HG03575 (cell line): ENCODE results near the gene YARS1.

Source experiments
- ATAC-seq: cut with Tn5 transposase; IDR thresholded peaks from one replicate; pipeline ENCODE4 v1.9.1; 2021; ENCODE audit not compliant: unreplicated experiment, insufficient number of reproducible peaks, low FRiP score; ENCODE audit errors: extremely low read depth

Gene YARS1

DNA sequence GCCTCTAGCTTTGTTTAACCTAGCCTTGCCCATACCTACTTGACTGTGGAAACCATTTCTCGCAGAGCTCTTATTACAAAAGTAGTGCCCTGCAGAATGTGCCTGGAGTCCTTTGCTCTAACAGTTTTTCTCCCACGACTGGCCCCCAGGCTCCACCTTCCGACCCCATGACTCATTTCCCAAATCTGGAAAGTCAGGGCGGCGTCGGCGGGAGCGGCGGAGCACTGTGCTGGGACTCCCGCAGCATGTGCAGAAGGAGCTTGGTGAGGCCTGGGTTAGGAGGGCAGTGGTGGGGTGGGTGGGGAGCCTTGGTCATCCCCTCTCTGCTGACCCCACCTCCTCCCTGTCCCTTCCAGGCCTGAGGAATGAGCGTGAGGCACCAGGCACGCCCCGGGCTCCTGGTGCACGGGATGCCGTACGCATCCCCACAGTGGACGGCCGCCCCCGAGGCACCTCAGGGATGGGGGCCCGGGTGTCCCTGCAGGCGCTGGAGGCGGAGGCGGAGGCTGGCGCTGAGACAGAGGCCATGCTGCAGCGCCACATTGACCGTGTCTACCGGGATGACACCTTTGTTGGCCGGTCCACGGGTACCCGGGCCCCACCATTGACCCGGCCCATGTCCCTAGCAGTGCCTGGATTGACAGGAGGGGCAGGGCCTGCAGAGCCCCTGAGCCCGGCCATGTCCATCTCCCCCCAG, 47.5 kb downstream of the YARS1 start:
- no peak for ATAC-seq

DNA sequence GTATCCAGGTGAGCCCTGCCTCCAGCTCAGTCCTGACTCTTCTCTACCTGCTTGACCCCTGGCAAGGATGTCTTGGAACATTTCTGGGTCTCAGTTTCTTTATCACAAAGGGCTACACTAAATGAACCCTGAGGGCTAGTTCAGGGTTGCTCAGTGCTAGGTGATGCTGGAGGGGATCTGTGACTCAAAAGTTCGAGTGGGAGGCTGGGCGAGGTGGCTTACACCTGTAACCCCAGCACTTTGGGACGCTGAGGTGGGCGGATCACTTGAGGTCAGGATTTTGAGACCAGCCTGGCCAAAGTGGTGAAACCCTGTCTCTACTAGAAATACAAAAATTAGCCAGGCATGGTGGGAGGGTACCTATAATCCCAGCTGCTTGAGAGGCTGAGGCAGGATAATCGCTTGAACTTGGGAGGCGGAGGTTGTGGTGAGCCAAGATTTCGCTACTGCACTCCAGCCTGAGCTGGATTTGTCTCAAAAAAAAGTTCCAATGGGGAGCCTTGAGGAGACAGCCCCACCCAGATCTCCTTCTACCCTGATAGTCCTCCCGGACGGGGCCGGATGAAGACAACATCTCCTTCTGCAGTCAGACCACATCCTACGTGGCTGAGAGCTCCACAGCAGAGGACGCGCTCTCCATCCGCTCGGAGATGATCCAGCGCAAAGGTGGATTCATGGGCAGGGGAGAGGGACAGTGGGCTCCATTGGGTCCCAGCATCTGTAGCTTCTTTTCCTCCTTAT, 48.9 kb downstream of the YARS1 start:
- ATAC-seq = no peak

DNA sequence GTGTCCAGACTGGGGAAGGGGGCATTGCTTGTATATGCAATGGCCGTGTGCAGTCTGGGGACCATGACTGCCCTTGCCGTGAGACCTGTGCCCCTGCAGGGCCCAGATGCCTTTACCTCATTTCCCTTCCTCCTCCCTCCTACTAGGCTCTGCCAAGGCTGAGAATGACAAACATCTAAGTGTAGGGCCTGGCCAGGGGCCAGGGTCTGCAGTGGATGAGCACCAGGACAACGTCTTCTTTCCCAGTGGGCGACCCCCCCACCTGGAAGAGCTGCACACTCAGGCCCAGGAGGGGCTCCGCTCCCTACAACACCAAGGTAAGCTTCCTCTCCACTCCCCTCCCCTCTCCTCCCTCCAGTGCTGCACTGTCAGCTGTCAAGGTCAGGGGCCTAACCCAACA, 49.5 kb downstream of the YARS1 start:
- ATAC-seq = no peak

DNA sequence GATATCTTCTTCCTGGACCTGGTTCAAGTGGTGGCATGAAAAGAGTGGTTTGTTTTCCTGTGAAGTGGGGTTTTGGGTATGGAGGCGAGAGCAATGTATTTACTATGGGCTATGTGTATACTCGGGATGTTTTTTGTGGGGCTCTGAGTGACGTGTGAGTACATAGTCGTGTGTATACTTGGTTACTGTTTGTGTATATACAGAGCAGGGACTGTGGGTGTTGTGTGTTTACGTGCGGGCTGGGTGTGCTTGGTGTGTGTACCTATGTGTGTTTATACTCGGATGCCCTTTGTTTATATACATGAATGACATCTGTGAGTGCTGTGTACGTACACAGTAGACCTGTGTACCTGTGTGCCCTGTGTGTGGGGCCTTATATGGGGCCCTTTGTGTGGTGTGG, 50.0 kb downstream of the YARS1 start:
- no peak for ATAC-seq

DNA sequence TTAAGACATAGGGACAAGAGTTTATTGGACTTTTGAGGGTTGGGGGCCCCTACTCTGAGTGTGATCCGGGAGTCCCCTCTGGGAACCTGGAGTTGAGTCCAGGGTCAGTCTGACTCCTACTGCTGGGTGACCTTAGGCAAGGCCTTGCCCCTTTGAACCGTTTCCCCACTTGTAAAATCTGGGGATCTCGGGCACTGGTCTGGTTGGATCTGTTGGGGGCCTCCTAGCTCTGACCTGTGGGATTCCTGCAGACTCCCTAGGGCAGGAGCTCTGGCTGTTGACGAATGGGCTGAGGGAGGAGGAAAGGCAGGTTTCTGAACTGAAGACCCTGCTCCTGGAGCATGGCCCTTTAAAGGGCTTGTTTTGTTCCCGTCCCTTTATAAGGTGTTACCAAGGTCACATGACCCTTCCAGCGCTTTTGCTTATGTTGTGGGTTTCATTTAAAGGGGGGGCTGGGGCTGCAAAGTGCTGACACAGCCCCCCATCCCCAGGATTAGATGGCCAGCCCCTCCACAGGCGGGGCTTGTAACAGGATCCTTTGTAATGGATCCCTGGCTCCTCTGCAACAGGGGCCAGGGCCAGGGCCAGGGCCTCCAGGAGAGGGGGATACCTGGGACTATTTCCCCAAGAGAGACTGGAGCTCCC, 50.7 kb downstream of the YARS1 start:
- ATAC-seq = no peak

DNA sequence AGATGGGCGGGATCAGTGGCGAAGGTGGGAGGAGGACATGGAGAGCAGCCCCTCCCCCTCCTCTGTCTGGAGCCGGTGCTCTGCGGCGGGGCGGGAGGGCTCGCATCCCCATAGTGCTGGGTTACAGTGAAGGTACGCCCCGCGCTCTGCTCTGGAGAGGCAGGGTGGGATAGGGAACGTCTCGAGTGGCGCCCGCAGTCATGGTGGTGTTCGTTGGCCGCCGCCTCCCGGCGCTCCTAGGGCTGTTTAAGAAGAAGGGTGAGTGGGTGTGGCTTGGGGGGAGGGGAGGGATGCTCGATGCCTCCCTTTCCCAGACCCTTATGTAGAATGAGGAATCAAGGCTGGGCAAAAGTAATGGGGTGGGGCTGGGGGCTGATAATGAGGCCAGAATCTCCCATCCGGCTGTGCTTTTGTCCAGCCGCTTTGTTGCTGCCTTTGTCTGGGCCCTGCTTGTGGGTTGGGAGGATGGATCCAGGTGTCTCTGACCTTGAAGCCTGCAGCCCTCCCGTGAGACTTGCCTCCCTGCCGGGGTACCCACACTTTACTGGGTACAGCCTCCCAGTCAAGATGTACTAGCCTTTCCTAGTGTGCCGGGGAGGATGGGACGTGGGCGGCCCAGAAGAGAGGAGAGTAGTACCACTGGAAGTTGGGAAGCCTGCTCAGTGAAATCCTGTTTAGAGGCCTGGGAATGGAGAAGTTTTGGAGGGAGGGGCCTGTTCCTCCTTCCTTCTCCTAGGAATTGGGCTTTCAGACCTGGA, 51.4 kb downstream of the YARS1 start:
- ATAC-seq = no peak

DNA sequence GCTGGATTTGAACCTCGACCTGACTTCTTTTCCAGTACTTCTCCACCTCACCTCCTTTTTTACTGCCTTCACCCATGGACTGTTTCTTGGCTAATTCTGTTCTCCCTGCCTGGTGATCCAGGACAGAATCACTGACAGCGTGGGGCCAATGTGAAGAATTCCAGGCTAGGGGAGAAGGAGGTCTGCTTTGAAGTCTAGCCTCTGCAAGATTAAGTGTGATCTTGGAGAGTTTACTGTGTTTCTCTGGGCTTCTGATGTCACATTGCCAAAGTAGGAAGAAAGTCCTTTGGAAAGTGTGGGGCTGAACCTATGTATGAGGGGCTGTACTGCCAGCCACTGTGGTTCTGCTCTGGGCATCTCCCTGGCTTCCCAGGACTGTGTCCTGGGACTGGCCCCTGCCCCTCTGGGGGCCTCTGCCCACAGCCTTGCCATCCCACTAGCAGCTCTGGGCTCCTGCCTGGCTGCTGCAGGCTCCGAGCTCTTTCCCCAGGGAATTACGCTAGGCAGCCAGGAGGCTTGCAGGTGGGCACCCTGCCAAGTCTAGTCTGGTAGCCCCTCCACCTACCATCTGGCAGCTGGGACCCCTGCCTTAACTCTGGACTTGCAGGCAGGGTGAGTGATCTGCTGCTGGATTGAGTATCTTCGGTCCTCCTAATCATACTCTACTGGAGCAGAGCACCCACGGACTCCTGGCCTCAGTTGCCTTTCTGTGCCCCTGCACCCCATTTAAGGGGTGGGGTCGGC, 52.2 kb downstream of the YARS1 start:
- no peak for ATAC-seq

DNA sequence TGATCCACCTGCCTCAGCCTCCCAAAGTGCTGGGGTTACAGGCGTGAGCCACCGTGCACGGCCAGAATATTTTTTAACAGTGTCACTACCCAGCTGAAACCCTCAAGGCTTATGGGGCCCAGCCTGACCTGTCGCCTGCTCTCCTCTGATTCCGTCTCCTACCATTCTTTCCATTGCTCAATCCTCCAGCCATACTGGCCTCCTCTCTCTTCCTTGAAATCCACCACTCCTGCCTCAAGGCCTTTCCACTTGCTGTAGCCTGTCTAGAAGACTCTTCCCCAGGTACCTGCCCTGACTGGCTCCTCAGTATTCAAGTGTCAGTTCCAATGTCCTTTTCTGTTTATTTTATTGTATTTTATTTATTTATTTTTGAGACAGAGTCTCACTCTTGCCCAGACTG, 53.9 kb downstream of the YARS1 start:
- ATAC-seq = no peak

DNA sequence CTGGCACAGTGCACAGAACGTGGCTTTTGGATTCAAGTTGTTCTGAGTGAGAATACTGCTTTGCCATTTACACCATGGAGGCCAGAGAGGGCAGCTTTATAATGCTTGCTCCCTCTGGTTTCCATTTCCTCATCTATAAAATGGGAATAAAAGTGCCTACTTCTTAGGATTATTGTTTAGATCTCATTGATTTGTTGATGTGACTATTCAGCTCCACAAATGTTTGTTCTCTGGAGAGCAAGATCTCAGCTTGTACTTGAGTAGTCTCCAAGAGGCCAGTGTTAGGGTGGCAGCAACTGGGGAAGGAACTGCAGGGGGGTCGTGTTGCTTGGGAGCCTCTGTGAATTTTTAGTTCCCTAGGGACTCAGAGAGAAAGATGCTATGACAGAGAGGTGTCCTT, 55.2 kb downstream of the YARS1 start:
- no peak for ATAC-seq

DNA sequence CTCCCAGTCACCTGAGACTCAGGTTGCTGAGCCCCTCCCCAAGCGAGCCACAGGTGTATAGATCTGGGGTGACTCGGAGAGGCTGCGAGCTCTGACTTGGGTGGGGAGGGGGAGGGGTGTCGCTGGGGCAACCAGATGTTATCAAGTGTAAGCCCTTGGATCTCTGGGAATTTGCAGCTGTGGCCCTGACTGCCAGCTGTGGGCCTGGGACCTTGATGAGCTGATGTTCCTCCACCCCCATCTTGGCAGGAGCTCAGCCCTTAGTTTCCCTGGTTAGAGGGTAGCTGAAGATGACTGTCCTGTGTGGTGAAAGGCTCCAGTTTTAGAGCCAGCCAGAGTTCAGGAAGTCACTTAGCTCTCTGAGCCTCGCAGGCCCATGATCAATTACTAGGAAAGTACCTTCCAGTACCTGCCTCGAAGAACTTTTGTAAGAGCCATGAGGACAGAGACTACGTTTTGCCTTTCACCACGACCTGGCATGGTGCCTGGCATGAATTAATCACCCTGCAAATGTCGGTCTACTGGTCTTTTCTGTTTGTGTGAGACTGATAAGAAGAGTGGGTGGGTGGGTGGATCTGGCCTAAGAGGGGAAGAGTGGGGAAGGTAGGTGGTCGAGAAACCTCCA, 55.8 kb downstream of the YARS1 start:
- no peak for ATAC-seq

DNA sequence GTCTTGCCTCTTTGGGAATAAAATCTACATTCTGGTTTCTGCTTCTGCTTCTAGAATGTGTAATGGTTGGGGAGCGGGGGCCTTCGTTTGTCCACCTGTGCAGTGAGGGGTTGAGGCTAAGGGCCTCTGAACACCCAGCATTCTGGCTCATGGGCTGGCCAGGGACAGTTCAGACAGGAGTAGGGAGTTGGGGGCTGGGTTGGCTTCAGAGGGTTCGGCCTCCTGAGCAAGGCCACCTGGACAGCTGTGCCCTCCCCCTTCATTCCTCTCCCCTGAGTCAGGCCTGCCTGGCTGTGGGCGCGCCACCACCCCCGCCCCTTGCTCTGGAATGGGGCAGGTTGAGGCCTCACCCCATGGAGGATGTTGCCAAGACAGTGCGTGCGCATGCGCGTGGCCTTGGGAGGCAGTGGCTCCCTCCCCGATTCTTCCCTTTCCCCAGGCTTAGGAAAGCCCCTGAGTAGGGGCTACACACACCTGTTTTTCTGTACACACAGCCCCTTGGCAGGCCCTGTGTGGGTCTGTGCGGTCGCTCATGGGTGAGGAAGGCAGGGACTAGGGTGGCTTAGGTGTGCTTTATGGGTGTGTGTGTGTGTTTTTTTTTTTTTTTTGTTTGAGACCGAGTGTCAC, 57.0 kb downstream of the YARS1 start:
- no peak for ATAC-seq

DNA sequence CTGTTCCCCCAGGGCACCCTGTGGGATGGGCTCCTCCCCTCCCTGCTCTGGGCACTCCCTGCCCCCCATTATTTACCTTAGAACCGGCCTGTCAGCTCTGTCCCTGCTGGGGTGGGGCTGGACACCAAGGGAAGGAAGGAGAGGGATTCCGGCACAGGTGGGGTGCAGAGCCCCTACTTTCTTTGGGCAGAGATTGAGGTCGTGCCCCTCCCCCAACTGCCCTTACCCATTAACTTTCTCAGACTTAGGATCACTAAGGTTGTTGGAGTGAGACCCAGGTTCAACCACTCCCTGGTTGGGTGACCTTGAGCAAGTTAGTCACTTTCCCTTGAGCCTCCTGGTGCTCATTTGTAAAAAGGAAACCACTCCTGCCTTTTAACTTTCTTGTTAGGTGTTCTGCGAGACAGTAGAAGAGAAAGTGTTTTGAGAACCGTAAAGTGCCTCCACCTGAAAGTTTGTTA, 57.6 kb downstream of the YARS1 start:
- no peak for ATAC-seq

DNA sequence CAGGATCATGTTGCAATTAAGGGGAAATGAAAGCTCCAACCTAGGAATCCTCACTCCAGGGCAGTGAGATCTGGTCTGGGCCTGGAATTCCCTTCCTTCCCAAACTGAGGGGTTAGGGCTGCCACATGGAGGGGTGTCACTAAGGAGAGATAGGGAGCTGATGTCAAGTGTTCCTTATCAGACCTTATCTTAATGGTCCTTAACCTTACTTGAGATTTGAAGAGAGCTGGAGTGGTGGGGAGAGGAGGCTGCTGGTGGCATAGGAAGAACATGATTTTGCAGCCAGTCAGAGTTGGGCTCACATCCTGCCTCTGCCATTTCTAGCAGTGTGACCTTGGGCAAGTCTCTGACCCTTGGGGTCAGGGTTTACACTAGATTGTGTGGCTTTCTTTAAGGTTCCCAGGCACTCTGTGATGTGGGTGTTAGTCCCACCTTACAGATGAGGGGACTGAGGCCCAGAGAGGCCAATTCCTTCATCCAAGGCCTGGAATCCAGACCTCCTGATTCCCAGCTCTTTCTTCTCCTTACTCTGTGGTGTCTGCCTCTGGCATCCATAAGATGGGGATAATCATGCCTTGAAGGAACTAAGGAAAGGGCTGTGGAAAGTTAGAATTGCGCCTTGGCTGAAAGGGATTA, 58.2 kb downstream of the YARS1 start:
- ATAC-seq = no peak

DNA sequence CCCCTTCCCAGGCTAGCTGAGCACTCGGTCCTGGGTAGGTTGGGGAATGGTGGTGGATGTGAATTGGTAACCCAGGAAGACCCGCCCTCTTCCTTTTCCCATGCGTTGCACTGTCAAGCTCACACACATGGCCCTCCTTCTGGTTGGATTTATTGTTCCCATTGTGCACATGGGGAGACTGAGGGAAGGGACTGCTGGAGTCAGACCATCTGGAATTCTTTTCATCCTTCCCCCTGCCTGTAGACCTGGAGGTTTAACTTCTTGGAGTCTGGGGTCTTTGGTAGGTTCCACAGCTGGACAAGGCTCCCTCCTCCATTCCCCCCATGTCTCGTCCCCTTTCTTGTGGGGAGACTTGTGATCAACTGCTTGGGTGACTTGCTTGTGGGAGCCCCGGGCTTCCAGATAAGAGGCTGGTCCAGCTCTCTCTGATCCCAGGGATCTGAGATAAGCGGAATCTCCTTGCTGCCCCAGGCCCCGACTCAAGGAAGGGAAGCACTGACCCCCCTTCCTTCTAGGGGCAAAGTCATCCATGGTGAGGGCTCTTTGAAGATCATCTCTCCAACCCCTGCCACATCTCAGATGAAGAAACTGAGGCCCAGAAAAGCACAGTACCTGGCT, 58.9 kb downstream of the YARS1 start:
- ATAC-seq = no peak

DNA sequence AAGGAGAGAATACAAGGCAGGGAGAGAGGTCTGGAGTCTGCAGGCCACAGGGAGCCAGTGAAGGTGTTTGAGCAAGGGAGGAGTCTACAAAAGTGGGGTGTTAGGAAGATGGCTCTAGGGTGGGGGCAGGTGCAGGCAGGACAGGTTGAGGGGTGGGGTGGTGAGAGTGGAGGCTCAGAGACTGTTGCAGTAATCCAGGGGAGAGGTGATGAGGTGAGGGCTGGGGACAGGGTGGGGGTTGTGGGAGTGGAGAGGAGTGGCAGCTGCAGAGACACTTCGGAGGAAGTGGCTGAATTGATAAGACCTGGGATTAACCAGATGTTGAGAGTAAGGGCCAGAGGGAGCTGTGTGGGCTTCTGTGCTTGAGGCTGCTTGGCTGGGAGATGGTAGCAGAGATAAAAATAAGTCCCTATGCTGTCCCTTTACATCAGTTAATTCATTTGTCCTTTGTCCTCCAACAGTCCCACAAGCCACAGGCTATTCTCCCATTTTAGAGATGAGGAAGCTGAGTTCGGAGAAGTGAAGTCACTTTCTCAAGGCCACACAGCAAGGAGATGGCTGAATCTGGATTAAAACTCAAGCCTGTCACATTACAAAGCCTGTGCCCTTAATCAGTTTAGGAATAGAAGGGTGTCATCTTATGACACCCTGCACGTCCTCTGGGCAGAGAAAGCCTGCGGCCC, 59.8 kb downstream of the YARS1 start:
- ATAC-seq = no peak

DNA sequence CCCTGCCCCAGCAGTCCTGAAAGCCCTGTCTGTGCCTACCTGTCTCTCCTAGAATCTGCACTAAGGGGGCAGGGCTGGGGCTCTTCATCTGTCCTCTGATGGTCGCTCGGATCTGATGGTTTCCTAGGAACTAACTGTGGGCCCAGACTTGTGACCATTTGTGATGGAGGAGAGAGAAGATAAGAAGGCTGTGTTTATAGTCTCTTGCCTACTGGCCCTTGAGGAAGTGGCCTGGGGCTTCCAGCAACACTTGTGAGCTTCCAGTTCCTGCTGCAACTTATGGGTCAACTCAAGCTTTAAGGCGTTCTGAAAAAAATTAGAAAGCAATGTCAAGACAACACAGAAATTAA, 61.4 kb downstream of the YARS1 start:
- ATAC-seq = no peak
